GM19372 (cell line): ENCODE measurements around the gene AACS.

Source experiments
- ATAC-seq: cut with Tn5 transposase; IDR thresholded peaks from one replicate; pipeline ENCODE4 v1.9.1; 2021; ENCODE audit warnings: mild to moderate bottlenecking, low read depth, moderate library complexity; ENCODE audit not compliant: unreplicated experiment

The AACS gene

GRCh38 chr12:125181107-125181506 is 115.9 kb downstream of the AACS start:
- ATAC-seq = no peak

- ATAC-seq = peak; percentile 59
Measured at GRCh38 chr12:125183187-125184067, 118.2 kb downstream of the AACS start.

DNA sequence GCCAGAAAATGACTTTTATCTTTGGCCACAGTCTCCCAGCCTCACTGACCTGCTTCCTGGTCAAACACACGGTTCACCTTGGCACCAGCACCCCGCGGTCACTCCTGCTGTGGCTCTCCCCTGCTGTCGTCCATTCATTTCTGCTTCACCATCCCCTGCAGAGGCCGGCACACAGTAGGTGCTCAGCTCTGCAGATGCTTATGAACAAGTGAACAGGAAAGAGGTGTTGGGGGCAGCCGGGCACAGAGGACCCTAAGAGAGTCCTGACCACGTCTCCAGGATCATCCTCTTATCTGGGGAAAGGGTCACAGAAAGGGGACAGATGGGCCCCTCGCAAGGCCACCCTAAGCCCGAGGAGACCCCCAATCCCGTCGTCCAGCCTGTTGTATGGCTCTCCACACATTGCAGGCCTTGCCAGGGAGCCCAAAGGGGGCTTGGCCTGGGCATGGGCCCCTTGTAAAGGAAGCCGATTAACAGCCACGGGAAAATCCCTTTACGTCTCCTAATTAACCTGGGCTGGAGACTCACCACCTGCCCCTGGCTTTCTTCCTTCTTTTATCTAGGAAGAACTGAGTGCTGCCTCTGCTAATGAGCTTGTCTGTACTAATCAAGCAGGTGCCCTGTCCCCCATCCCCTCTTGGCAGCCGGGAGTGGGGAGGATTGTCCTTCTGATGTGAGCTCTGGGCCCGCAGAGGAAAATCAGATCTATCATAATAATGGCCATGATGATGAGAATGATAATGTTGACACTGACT is 119.2 kb downstream of the AACS start:
- no peak for ATAC-seq

- no peak for ATAC-seq
Measured at GRCh38 chr12:125185311-125185739, 120.1 kb downstream of the AACS start.

- ATAC-seq = peak; percentile 52
Measured at GRCh38 chr12:125185740-125186470, 120.7 kb downstream of the AACS start, which contains the start of gene TMEM132B. Gene TMEM132B, plus strand, starts transcription at chr12:125186386.

GRCh38 chr12:125186471-125187147 is 121.4 kb downstream of the AACS start:
- peak; percentile 29 for ATAC-seq

GRCh38 chr12:125187148-125187745 is 122.0 kb downstream of the AACS start:
- no peak for ATAC-seq

- no peak for ATAC-seq
Measured at GRCh38 chr12:125187780-125188741, 122.8 kb downstream of the AACS start.

DNA sequence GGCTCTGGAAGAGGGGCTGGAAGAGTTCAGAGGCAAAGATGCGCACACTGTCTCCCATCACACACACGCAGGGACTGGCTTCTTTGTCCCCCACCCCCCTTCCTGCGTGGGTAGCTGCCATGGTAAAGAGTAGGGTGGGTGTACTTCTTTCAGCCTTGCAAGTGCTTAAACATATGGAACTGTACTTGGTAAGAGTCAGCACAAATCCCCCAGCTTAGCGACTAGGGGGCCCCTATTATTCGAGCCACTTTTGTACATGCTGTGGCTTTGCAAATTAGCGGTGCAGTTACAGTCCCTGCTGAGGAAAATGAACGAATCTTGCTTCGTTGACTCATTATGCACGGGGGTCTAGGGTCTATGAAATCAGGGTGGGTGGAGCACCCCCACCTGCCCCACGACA is 123.8 kb downstream of the AACS start:
- no peak for ATAC-seq

DNA sequence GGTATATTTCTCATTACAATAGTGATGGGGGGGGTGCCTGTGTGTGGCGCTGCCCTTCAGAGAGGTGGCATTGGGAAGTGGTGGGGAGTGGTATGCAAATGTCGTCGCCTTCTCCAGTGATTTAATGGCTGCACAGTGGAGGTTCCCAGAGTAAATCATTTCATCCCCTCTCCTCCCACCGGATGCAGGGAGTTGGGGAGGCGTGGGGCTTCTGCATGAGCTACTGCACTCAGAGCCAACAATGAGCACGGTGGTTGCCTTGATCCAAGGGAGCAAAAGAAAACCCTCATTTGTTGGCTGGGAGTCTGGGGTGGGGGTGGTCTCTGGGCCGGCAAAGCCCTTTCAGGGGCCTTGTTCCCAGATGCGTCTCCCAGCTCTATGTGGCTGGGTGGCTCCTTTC is 124.3 kb downstream of the AACS start:
- ATAC-seq = no peak

GRCh38 chr12:125191361-125192087 is 126.3 kb downstream of the AACS start:
- ATAC-seq = no peak

DNA sequence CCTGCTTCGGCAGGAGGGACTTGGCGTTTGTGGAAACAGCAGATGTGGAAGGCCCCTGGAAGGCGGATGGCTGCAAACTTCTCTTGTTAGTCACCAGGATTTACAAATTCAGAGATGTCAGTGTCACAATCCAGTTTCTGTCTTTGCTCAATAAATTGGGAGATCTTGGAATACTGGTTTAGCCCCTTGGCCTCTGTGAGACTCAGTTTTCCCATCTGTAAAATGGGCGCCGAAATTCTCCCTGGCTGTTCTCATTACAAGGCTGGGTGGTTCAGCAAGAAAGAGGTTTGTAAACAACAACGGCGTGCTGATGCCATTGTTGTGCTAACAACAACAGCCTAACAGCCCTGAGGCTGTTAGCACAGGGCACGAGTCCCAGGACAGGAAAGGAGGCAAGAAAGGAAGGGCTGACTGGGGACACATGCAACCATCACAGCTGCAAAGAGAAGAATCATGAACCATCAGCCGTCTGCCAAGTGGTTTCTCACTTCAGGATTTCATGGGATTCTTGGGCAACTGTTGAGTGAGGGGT is 127.5 kb downstream of the AACS start:
- ATAC-seq = no peak
